ENCODE results near the gene MIGA2.

MIGA2 gene

GRCh38 chr9:129108083-129108804, 71.8 kb downstream of the MIGA2 start:
- no peak overlapping the region for H3K4me3 ChIP-seq (ENCODE audit: low read depth, low read length)
- TF ChIP-seq SCRT2 (tag by site-specific recombination; IDR thresholded peaks at IDR 0.05), result peak; percentile 47
- TF ChIP-seq OSR2 (tag by site-specific recombination; IDR thresholded peaks at IDR 0.05), result no peak
- no peaks in the 10 kb centered on the region for H3K4me1 ChIP-seq (ENCODE audit: control insufficient read depth, insufficient read depth, low read length)
- H3K36me3 ChIP-seq (ENCODE audit: control insufficient read depth in 2 of 2, insufficient read depth in 1 of 2, low read length in 2 of 2), result peaks cover 0 to 8% of the 10 kb centered on the region in 2 experiments; a peak in 2 of 3 replicates
- no peak overlapping the region for H3K27ac ChIP-seq (ENCODE audit: extremely low read depth, low read depth, low read length)
- CTCF ChIA-PET, result interaction anchor here (0.6 to 2.1 kb wide), 3 partner anchors 11 to 640 kb away, joined by 3 to 6 read pairs (median 5); no protein-coding TSS in a partner anchor
- H3K9me3 ChIP-seq (ENCODE audit: control insufficient read depth, insufficient read depth, low read depth, low read length), result no peaks in the 10 kb centered on the region
- POLR2A ChIA-PET, result interaction anchor here (0.5 kb wide), 1 partner anchor 16 kb away, joined by 4 read pairs; no protein-coding TSS in a partner anchor

- no peak overlapping the region for H3K4me3 ChIP-seq (ENCODE audit: low read depth, low read length)
- no peak overlapping the region for H3K27ac ChIP-seq (ENCODE audit: extremely low read depth, low read depth, low read length)
- POLR2A ChIA-PET, result interaction anchor here (1.1 to 3.7 kb wide), 2 partner anchors 13 to 28 kb away, joined by 4 to 23 read pairs; partner anchors contain the start of gene DOLPP1
- TF ChIP-seq SCRT1 (tag by site-specific recombination; IDR thresholded peaks at IDR 0.05; ENCODE audit: borderline replicate concordance), result 0 out of 2 replicates have a peak, but pooled peaks have one; percentile 35
- no peak for TF ChIP-seq ZNF701 (tag by site-specific recombination; IDR thresholded peaks at IDR 0.05)
- no peak for TF ChIP-seq TSHZ1 (tag by site-specific recombination; IDR thresholded peaks at IDR 0.05; ENCODE audit: borderline replicate concordance)
- no peak for TF ChIP-seq ZNF830 (tag by site-specific recombination; IDR thresholded peaks at IDR 0.05; ENCODE audit: low read depth)
- no peak for TF ChIP-seq ZBTB1 (tag by site-specific recombination; IDR thresholded peaks at IDR 0.05)
- TF ChIP-seq GLIS1 (tag by site-specific recombination; IDR thresholded peaks at IDR 0.05), result peak; percentile 9; the same call in 1 of the 2 replicates
- TF ChIP-seq SCRT2 (tag by site-specific recombination; IDR thresholded peaks at IDR 0.05), result peak; percentile 92
- no peak for TF ChIP-seq ZNF366 (tag by site-specific recombination; conservative IDR thresholded peaks at IDR 0.05)
- no peak for TF ChIP-seq ZNF596 (tag by site-specific recombination; IDR thresholded peaks at IDR 0.05)
- no peak for TF ChIP-seq KLF7 (tag by site-specific recombination; IDR thresholded peaks at IDR 0.05; ENCODE audit: borderline replicate concordance)
- TF ChIP-seq IKZF3 (tag by site-specific recombination; IDR thresholded peaks at IDR 0.05), result 0 out of 2 replicates have a peak, but pooled peaks have one; percentile 12
- no peak for TF ChIP-seq ZNF274 (IDR thresholded peaks at IDR 0.05; ENCODE audit: low read length)
- no peak for TF ChIP-seq ZNF274 (tag by site-specific recombination; IDR thresholded peaks at IDR 0.05; ENCODE audit: borderline replicate concordance)
- no peak for TF ChIP-seq MEIS1 (CRISPR knock-in tag; IDR thresholded peaks at IDR 0.05; ENCODE audit: borderline replicate concordance)
- TF ChIP-seq KLF1 (tag by site-specific recombination; IDR thresholded peaks at IDR 0.05), result no peak
- TF ChIP-seq ZNF114 (tag by site-specific recombination; IDR thresholded peaks at IDR 0.05), result no peak
- TF ChIP-seq ATF2 (tag by site-specific recombination; IDR thresholded peaks at IDR 0.05; ENCODE audit: low read depth), result no peak
- no peak for TF ChIP-seq SP2 (tag by site-specific recombination; IDR thresholded peaks at IDR 0.05)
- no peak for TF ChIP-seq ZNF76 (tag by site-specific recombination; IDR thresholded peaks at IDR 0.05; ENCODE audit: borderline replicate concordance, low read depth)
- no peak for TF ChIP-seq ZSCAN16 (tag by site-specific recombination; IDR thresholded peaks at IDR 0.05)
- no peak for TF ChIP-seq ZNF449 (tag by site-specific recombination; IDR thresholded peaks at IDR 0.05)
- TF ChIP-seq ZSCAN5A (tag by site-specific recombination; IDR thresholded peaks at IDR 0.05), result no peak
Measured at GRCh38 chr9:129108805-129109536, 72.5 kb downstream of the MIGA2 start.

More at GRCh38 chr9:129108805-129109536, 72.5 kb downstream of the MIGA2 start:
- CTCF ChIA-PET, result interaction anchor here (0.6 to 2.1 kb wide), 3 partner anchors 11 to 641 kb away, joined by 3 to 6 read pairs (median 5); no protein-coding TSS in a partner anchor
- Histone ChIP-seq H3K36me3 (ENCODE audit: control insufficient read depth in 2 of 2, insufficient read depth in 1 of 2, low read length in 2 of 2) (peaks cover 0 to 8% of the 10 kb centered on the region in 2 experiments; a peak in 2 of 3 replicates), H3K4me1 (ENCODE audit: control insufficient read depth, insufficient read depth, low read length) (peaks cover 4% of the 10 kb centered on the region; the same call in 1 of the 2 replicates), H3K9me3 (ENCODE audit: control insufficient read depth, insufficient read depth, low read depth, low read length) (no peaks in the 10 kb centered on the region)
